NCI-H128 (cell line): ENCODE results near the gene TDRD15.
A peak's percentile ranks its signal among the peaks of the same experiment; 100 is the strongest.
"Not testable (repeated sequence)": the region's sequence is repeated elsewhere in the genome, so short reads cannot be mapped to it uniquely, and the experiment has no call there.

Experiments used
- DNase-seq: peaks from one replicate; lab custom pipeline; 2025; ENCODE audit not compliant: unreplicated experiment; lab: John Stamatoyannopoulos, UW

Gene TDRD15

GRCh38 chr2:21123473-21124393 is at the start of gene TDRD15:
TDRD15 (plus strand) TSS chr2:21123968; CDS start chr2:21137468, 13,500 bp downstream.
- no peak for DNase-seq

DNA sequence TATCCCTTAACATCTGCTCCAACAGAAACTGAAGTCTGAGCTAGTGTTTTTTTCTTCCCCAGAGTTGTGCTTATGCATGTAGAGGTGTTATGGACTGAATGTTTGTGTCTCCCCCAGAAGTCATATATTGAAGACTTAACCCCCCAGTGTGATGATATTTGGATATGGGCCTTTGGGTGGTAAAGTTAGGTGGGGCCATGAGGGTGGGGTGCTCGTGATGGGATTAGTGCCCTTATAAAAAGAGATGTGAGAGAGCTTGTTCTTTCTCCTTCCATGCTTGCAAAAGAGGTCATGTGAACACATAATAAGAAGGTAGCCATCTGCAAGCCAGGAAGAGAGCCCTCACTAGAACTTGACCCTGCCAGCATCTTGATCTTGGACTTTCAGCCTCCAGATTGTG is 45.5 kb upstream of the TDRD15 start:
- no peak for DNase-seq

DNA sequence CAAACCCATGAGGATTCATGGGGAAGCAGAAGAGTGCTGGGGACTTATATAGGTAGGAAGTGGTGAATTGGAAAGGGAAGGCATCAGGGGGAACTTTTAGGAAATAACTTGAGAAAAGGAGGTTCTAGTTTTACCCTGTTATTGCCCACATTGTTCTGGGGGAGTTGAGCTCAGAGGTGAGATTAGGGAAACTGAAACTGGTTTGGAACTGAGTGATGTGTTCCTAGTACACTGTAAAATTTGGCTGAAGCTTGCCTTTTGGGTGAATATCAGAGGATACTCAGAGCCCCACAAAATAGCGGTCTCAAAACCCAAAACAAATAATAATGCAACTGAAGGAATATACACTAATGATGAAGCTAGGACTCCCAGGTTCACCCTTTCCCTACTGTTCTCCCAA is 40.3 kb upstream of the TDRD15 start:
- no peak for DNase-seq

DNA sequence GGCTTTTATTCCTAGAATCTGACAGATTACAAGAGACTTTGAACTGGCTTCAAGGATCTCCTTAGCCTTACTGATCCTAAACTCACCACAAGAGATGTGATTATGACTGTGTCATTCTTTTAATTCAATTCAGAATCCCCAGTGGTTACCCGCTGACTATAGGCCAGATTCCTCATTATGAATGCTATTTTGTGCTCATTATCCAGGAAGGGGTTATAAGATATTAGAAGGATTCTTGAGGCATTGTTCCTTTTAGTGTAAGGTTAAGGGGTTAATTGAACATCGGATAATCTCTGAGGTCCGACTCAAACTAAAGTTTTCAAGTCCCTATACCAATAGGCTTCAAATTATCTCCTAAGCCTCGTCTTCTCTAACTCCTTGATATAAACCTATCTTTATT is 39.4 kb upstream of the TDRD15 start:
- DNase-seq, result no peak

DNA sequence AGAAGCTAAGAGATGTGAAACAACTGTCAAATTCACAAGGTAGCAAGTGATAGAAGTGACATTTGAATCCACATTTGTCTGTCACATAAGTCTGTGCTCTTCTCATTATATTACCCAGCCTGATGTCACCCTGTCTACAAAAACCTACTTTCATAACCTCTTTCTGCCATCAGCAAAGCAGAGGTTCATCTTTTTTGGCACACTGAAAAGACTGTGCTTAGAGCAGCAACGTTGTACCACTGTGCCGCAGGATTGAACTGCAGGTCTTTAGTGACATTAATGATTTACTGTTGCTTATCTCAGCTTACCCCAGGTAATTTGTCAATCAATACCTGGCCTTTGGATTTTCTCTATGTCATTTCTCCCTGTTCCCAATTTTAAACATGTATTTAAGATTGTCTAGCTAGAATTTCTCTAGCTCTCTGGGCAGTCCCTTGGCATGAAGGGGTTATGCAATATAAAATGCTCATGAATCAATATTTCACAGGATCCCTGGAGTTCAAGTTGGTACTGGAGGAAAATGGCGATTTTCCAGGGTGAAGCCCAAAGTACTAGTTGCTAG is 31.4 kb upstream of the TDRD15 start:
- DNase-seq, result no peak

GRCh38 chr2:21095178-21095577 is 28.6 kb upstream of the TDRD15 start:
- no peak for DNase-seq

- no peak for DNase-seq
Observed at GRCh38 chr2:21095714-21096113, 28.1 kb upstream of the TDRD15 start.

GRCh38 chr2:21096458-21096857 is 27.3 kb upstream of the TDRD15 start:
- DNase-seq, result no peak

GRCh38 chr2:21097331-21097730 is 26.4 kb upstream of the TDRD15 start:
- no peak for DNase-seq

DNA sequence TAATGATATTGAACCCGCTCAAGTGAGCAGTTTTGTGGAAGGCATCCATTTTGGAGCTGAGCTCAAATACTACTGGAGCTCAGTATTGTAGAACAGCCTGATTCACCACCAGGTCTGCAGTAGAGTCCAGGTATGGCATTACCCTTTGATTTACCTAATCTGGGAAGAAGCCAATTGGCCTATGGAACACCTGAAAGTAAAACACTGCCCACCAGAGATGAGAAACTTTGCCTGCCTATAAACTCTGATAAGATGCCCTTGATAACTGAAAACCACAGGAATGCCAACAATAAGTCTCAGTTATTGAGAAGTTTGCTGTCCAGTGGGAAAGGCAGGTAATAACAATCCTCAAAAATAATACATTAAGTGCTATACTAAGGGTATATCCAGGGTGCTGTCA is 25.5 kb upstream of the TDRD15 start:
- DNase-seq, result no peak

- DNase-seq, result no peak
Observed at GRCh38 chr2:21099281-21099907, 24.4 kb upstream of the TDRD15 start.

DNA sequence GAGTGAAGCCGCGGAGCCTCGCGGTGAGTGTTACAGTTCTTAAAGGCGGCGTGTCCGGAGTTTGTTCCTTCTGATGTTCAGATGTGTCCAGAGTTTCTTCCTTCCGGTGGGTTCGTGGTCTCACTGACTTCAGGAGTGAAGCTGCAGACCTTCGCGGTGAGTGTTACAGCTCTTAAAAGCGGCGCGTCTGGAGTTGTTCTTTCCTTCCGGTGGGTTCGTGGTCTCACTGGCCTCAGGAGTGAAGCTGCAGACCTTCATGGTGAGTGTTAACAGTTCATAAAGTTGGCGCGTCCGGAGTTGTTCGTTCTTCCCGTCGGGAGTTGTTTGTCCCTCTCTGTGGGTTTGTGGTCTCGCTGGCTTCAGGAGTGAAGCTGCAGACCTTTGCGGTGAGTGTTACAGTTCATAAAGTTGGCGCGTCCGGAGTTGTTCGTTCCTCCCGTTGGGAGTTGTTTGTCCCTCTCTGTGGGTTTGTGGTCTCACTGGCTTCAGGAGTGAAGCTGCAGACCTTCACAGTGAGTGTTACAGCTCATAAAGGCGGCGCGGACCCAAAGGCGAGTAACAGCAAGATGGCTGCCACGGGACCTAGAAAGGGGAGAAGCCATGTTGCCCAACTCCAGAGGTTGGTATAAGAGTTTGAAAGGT is 22.1 kb upstream of the TDRD15 start:
- DNase-seq, result not testable (repeated sequence)

DNA sequence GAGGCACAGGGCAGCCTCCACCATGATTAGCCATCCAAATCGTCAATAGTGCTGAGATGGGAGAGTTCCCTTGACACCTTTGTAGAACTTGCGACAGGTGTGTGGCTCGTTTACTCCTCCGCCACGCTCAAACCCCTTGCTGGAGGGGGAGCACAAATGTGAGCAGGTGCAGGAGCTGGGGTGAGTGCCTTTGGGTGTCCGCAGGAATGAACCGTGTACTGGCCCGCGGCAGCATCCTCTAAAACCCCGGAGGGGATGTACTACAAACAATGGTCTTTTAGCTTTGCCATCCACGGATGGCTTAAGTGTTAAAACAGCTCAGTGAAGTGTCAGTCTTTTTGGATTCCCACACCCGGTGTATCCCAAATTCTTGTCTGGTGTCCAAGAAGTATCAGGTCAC is 21.4 kb upstream of the TDRD15 start:
- DNase-seq, result no peak

GRCh38 chr2:21103274-21103891 is 20.4 kb upstream of the TDRD15 start:
- DNase-seq, result peak; percentile 4

DNA sequence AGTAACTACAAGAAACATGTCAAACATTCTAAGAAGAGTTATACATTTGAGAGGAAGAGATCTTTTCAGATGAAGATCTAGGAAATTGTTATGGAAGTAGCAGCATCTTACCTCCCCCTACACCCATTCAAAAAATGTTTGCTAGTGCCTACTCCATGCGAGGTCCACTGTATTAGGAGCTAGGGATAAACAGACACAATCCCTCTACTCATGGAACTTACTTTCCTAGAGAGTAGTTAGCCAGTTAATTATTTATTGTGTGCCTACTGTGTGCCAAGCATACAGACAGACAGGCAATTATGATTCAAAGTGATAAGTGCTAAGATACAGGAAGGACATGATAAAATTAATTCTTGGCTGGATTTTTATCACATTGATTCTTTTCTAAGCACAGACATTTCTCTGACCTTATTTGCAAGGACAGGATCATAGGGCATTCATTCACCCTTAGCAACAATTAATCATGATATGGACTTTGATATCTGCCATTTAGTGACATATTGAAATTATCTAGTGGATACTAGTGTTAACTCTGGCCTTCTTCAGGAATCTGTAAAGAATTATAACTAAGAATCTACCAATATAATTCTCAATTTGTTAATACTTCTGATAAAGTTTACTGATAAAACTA is 19.6 kb upstream of the TDRD15 start:
- no peak for DNase-seq

GRCh38 chr2:21111012-21111411 is 12.8 kb upstream of the TDRD15 start:
- no peak for DNase-seq

- DNase-seq, result no peak
Observed at GRCh38 chr2:21117688-21118087, 6.1 kb upstream of the TDRD15 start.

GRCh38 chr2:21118302-21118920 is 5.4 kb upstream of the TDRD15 start:
- DNase-seq, result no peak

DNA sequence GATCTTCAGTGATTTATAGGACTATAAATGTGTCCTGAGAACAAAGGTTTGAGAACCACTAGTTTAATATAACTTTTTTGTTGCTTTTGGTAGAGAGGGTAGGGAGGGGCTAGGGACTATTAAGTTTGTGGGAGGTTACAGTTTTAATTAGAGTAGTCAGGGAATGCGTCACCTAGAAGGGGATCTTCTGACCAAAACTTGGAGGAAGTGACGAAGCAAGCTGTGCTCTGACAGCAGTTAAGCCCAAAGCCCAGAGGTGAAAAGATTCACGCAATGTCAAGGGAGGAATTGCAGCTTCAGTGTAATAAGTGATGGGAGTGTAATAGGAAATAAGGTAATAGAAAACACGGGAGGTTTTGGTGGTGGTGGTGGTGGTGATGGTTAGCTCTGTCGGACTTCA is 8.1 kb downstream of the TDRD15 start:
- no peak for DNase-seq

DNA sequence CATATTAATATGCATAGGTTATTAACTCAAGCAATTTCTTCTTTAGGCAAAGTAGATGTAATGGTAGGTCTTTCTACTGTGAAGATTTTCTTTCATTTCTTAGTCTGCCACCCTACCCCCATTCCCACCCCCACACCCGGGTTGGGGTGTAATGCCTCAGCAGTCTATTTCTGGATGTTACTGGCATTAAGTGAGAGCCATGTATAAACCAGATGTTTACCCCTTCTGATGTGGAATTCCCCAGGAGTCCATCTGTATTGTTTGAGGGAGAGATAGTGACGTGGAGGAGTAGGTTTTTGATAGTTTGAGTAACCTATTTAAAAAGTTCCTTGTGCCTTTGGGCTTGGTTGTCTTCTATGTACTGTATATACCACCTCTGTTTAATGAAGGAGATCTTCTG is 11.8 kb downstream of the TDRD15 start:
- no peak for DNase-seq
